Memory B cell (primary cell): ENCODE results near the gene CAMTA1.
"Not testable (repeated sequence)": the region's sequence is repeated elsewhere in the genome, so short reads cannot be mapped to it uniquely, and the experiment has no call there.

ENCODE experiments used
- ATAC-seq: fragments of 150-1000 bp; cut with Tn5 transposase; 2 replicates; pipeline ENCODE4 v1.10.0; 2021; ENCODE audit warnings: low read depth, mild to moderate bottlenecking, moderate library complexity
- DNase-seq, 2 donors: peaks; one replicate each; pipeline ENCODE4 v3.0.0; 2022; ENCODE audit warnings: low spot score in 2 of 2
- H3K27ac Mint-ChIP-seq: one replicate; pipeline ENCODE4 v1.8.0; 2022; ENCODE audit warnings: mild to moderate bottlenecking, moderate library complexity, mixed read lengths
- H3K27me3 Mint-ChIP-seq: one replicate; pipeline ENCODE4 v1.8.0; 2022; ENCODE audit warnings: mixed read lengths
- H3K36me3 Mint-ChIP-seq: one replicate; pipeline ENCODE4 v1.8.0; 2022; ENCODE audit warnings: mild to moderate bottlenecking, mixed read lengths
- H3K4me1 Mint-ChIP-seq: one replicate; pipeline ENCODE4 v1.8.0; 2022; ENCODE audit warnings: mixed read lengths
- H3K4me3 Mint-ChIP-seq: one replicate; pipeline ENCODE4 v1.8.0; 2022; ENCODE audit warnings: mild to moderate bottlenecking, moderate library complexity, mixed read lengths
- H3K9me3 Mint-ChIP-seq: one replicate; pipeline ENCODE4 v1.8.0; 2022; ENCODE audit warnings: mixed read lengths

Gene CAMTA1

GRCh38 chr1:7789828-7790227, 1004.6 kb downstream of the CAMTA1 start:
- peaks cover 3% of the 10 kb centered on the region for H3K4me1 Mint-ChIP-seq
- no peak for DNase-seq
- no peak overlapping the region for H3K27ac Mint-ChIP-seq
- H3K36me3 Mint-ChIP-seq: peaks cover 28% of the 10 kb centered on the region
- peaks cover 11% of the 10 kb centered on the region for H3K9me3 Mint-ChIP-seq
- H3K27me3 Mint-ChIP-seq: no peaks in the 10 kb centered on the region
- no peak overlapping the region for H3K4me3 Mint-ChIP-seq
- ATAC-seq: no peak

DNA sequence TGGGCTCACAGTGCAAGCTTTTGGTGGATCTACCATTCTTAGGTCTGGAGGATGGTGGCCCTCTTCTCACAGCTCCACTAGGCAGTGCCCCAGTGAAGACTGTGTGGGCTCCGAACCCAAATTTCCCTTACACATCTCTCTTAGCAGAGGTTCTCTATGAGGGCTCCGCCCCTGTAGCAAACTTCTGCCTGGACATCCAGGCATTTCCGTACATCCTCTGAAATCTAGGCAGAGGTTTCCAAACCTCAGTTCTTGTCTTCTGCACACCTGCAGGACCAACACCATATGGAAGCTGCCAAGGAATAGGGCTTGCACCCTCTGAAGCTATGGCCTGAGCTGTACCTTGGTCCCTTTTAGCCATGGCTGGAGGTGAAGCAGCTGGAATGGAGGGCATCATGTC, 1005.8 kb downstream of the CAMTA1 start:
- H3K4me3 Mint-ChIP-seq, DNase-seq, H3K27ac Mint-ChIP-seq, H3K4me1 Mint-ChIP-seq, ATAC-seq, H3K27me3 Mint-ChIP-seq: not testable (repeated sequence)
- Mint-ChIP-seq H3K36me3 (peaks cover 28% of the 10 kb centered on the region), H3K9me3 (peaks cover 11% of the 10 kb centered on the region)

- Mint-ChIP-seq H3K4me3 (no peak overlapping the region), H3K27ac (no peak overlapping the region), H3K9me3 (peaks cover 6% of the 10 kb centered on the region), H3K27me3 (no peaks in the 10 kb centered on the region), H3K36me3 (peaks cover 18% of the 10 kb centered on the region), H3K4me1 (no peaks in the 10 kb centered on the region)
- DNase-seq (no peak), ATAC-seq (no peak)
These were observed 1010.2 kb downstream of the CAMTA1 start for GRCh38 chr1:7795406-7795805.

DNA sequence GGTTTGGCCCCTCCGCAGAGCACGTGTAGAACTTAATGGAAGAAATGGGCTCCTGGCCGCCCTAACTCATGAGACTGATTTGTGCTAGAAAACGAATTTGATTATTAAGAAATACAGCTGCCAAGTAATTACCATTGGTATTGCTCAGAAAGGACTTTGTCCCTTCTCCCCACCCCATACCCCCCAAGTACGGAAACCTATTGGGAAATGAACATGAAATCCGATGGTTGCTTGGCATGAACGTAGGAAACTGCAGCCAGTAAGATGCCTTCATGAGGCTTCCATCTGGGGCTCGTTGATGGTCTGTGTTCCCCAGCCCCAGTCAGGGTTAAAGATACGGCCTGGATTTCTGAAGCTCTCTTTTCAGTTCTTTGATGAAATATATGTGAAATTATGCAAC, 1020.2 kb downstream of the CAMTA1 start:
- H3K36me3 Mint-ChIP-seq: peaks cover 6% of the 10 kb centered on the region
- H3K4me3 Mint-ChIP-seq: no peak overlapping the region
- H3K4me1 Mint-ChIP-seq: no peaks in the 10 kb centered on the region
- H3K27ac Mint-ChIP-seq: no peak overlapping the region
- no peaks in the 10 kb centered on the region for H3K9me3 Mint-ChIP-seq
- no peaks in the 10 kb centered on the region for H3K27me3 Mint-ChIP-seq
- ATAC-seq: no peak
- no peak for DNase-seq

- ATAC-seq: no peak
- Mint-ChIP-seq H3K27me3 (no peaks in the 10 kb centered on the region), H3K27ac (no peak overlapping the region), H3K4me1 (no peaks in the 10 kb centered on the region), H3K36me3 (peaks cover 13% of the 10 kb centered on the region), H3K9me3 (peaks cover 5% of the 10 kb centered on the region), H3K4me3 (no peak overlapping the region)
- no peak for DNase-seq
These were observed 1023.1 kb downstream of the CAMTA1 start for GRCh38 chr1:7808253-7808844.

GRCh38 chr1:7809742-7810141, 1024.5 kb downstream of the CAMTA1 start:
- no peak overlapping the region for H3K4me3 Mint-ChIP-seq
- no peak for ATAC-seq

GRCh38 chr1:7810395-7810794, 1025.1 kb downstream of the CAMTA1 start:
- no peak overlapping the region for H3K27ac Mint-ChIP-seq
- peaks cover 20% of the 10 kb centered on the region for H3K36me3 Mint-ChIP-seq
- H3K9me3 Mint-ChIP-seq: peaks cover 14% of the 10 kb centered on the region
- no peak overlapping the region for H3K4me3 Mint-ChIP-seq
- no peak for DNase-seq
- H3K27me3 Mint-ChIP-seq: no peaks in the 10 kb centered on the region
- no peak for ATAC-seq
- H3K4me1 Mint-ChIP-seq: no peaks in the 10 kb centered on the region

More at GRCh38 chr1:7809742-7810141, 1024.5 kb downstream of the CAMTA1 start:
- Mint-ChIP-seq H3K9me3 (peaks cover 14% of the 10 kb centered on the region), H3K36me3 (peaks cover 22% of the 10 kb centered on the region), H3K27ac (no peak overlapping the region), H3K27me3 (no peaks in the 10 kb centered on the region), H3K4me1 (no peaks in the 10 kb centered on the region)
- DNase-seq: no peak

- Mint-ChIP-seq H3K27ac (no peak overlapping the region), H3K36me3 (peaks cover 20% of the 10 kb centered on the region), H3K4me3 (no peak overlapping the region), H3K27me3 (no peaks in the 10 kb centered on the region), H3K9me3 (peaks cover 14% of the 10 kb centered on the region), H3K4me1 (no peaks in the 10 kb centered on the region)
- ATAC-seq: no peak
- no peak for DNase-seq
These were observed 1026.2 kb downstream of the CAMTA1 start for GRCh38 chr1:7811476-7811875.

DNA sequence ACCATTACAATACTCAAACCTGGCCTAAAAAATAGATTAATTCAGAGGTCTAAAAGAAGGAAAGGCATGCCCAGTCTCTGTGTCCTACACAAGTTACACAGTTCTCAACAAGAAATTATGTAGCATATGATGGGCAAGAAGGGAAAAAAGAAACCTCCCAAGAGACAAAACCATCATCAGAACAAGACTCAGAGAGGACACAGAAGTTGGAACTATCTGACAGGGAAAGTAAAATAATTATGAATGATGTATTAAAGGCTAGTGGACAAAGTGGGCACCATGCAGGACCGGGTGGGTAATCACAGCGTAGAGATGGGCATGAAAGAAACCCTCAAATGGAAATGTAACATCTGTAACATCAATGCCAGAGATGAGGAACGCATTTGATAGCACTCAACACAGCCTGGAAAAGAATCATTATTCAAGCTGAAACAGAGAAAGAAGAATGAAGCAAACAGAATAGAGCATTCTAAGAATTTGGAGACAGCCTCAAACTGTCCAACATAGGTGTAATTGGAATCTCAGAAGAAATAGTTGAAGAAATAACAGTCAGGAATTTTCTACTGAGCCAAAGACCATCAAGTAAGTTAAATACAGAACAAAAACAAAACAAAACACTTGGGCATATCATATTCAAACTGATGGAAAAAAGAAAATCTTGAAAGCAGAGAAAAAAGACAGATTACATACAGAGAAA, 1028.6 kb downstream of the CAMTA1 start:
- DNase-seq: no peak
- H3K27ac Mint-ChIP-seq: no peak overlapping the region

More for the DNA sequence above, 1028.6 kb downstream of the CAMTA1 start:
- Mint-ChIP-seq H3K4me3 (no peak overlapping the region), H3K9me3 (peaks cover 14% of the 10 kb centered on the region), H3K4me1 (no peaks in the 10 kb centered on the region), H3K27me3 (no peaks in the 10 kb centered on the region), H3K36me3 (peaks cover 20% of the 10 kb centered on the region)
- no peak for ATAC-seq
